ENCODE data around the gene REX1BD.
"Not testable (repeated sequence)": the region's sequence is repeated elsewhere in the genome, so short reads cannot be mapped to it uniquely, and the experiment has no call there.

The REX1BD gene

DNA sequence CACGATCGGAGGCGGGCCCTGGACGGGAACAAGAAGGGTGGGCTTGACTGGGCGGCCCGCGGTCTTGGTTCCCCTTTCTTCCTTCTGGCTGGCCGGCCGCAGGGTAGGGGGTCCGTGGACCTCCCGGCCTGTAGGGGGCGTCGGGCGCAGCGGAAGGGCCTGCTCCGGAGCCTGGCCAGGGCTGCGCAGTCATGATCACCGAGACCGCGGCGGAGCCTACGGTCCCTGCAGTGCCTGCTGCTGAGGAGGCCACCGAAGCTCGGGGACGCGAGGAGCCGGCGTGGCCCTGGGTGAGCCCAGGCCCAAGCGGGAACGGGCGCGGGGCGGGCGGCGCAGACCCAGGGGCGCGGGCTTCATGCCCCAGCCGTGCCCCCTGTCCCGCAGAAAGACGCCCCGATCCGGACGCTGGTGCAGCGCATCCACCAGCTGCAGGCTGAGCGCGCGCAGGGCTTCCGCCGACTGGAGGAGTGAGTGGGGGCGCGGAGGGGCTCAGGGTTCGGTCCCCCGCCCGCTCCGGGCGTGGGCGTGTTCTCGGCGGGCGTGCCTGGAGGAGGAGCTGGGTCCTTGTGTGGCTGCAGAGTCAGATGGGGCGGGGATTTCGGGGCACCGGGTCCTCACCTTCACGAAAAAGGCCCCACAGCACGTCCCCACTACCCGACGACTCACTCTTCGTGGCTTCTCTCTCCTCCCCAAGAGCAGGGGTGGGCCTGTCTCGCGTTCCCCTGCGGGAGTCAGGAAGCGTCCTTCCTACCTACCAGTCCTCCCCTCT is at the start of gene REX1BD:
TSS of gene REX1BD (plus strand) at position 188 of the 769 bp plus-strand sequence. CDS start at position 192, 4 bp downstream.
- no peak for DNase-seq

DNA sequence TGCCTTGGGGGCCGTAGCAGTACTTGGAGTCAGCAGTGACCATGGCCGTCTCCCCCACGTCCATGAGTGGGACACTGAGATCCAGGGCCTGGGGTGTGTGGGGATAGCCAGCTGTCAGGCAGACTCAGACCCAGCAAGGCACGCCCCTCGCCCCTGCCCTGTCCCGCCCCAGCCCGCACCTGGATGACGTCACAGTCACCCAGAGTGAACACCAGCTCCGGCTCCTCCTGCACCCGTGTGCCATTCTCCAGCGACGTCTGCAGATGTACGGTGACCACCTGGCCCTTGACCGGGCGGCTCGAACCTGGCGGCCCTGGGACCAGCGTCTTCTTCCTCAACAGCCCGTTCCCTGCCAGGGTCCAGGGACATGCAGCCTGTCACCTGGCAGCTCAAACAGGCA is 49.2 kb upstream of the REX1BD start:
- no peak for DNase-seq

DNA sequence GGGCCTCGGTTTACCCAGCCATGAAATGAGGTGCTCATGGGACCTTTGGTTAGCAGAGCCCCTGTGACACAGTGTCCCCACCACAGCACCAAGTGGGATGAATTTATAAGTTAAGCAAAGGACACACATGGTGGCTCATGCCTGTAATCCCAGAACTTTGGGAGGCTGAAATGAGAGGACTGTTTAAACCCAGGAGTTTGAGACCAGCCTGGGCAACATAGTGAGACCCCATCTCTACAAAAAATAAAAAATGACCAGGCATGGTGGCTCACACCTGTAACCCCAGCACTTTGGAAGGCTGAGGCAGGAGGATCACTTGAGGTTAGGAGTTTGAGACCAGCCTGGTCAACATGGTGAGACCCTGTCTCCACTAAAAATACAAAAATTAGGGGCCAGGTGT is 48.4 kb upstream of the REX1BD start:
- DNase-seq: not testable (repeated sequence)

DNA sequence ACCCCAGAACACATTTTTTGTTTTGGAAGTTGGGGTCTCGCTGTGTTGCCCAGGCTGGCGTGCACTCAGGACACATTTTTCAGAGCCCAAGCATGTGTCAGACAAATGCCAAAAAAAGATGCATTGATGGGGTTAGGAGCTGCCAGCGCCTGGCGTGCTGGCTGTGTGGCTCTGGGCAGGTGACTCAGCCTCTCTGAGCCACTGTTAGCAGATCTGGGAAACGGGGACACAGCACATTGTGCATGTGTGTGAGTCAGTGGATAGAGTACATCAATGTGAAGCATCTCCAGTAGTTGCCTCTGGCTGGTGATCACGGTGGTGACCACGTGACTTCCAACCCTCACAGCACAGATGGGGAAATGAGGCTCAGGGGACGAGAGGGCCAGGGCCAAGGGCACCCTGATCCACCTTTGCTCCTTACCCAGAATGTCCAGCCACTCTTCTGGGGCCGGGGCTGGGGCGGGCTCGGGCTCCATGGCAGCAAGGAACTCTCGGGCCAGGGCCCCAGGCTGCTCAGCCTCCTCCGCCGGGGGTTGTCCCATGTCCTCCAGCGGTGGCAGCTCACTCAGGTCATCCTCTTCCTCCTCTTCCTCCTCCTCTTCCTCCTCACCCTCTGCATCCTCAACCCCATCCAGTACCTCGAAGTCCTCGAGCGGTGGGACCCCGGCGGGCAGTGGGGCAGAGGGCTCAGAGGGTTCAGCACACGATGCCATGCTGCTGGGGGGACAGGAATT is 47.2 kb upstream of the REX1BD start:
- no peak for DNase-seq

DNA sequence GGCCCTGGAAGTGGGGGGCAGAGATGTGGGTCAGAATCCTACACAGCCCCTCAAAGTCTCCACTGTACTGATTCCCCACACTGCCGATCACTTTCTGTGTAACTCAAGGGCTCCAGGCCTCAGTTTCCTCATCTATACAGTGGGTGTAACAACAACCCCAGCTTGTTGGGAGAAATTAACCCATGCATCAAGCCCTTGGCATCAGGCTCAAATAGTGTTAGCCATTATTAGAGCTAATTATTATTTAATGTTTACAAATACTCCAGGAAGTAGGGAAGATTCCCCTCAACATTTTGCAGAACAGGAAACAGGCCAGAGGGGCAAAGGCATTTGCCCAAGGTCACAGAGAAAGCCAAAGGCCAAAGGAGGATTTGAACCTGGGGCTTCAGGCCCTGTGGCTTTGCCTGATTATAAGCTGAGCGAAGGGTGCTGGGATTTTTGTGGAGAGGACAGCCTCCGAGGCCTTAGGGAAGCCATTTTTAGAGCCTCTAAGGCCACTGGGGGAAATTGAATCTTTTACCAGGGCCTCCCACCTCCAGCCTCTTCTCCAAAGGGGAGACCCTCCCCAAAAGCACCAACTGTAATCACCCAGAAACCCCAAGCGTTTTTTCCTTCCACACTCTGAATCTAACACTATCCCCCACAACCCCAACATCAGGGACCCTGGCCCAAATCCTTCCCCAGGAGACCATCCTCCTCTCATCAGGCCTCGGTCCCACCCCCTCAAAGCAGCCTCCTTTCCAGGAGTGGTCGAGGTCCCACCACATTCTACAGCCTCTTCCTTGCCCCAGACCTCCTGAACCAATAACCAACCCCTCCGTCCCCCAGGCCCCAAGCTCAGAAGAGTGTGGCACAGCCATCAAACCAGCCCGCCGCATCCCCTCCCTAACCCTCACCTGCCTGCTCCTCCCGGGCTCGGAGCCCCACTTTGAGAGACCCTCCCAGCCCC is 46.3 kb upstream of the REX1BD start:
- no peak for DNase-seq

DNA sequence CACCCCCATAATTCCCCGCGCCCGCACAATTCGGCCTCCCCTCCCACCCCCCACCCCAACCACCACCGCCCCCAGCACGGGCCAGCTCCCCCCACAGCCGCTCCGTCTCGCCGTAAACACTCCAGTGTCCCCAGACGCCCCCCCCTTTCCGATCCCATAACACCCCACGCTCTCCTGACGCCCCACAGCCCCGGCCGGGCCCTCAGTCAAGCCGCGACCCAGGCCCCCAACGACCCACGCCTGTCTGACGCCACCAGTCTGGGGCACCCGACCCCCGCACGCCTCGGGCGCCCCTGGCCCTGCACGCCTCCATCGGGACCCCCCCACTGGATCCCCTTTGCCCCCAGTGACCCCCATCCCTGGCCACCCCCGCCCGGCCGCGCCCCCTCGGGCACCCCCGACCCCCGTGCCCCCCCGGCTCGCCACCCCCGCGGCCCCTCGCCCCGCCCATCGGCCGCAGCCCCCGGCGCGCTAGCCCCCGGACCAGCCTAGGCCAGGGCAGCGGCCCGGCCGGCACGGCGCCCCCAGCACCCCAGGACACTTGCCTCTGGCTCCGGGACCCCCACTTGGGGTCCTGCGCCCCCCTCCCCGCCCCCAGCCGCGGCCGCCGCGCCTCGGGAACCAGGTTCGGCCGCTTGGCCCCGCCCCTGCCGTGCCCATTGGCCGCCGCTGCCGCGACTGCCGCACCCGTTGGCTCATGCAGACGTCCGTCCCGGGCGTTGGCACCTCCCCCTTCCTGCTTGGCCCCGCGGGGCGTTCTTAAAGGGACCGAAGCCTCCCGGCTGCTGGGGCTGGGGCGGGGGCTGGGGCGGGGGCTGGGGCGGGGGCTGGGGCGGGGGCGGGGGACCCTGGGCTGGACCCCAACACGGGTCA is 45.4 kb upstream of the REX1BD start, which contains the start of gene FKBP8:
TSS of gene FKBP8 (minus strand) at position 633 of the 873 bp plus-strand sequence. CDS start 1,603 bp downstream, outside the sequence.
- DNase-seq: peak; percentile 43

DNA sequence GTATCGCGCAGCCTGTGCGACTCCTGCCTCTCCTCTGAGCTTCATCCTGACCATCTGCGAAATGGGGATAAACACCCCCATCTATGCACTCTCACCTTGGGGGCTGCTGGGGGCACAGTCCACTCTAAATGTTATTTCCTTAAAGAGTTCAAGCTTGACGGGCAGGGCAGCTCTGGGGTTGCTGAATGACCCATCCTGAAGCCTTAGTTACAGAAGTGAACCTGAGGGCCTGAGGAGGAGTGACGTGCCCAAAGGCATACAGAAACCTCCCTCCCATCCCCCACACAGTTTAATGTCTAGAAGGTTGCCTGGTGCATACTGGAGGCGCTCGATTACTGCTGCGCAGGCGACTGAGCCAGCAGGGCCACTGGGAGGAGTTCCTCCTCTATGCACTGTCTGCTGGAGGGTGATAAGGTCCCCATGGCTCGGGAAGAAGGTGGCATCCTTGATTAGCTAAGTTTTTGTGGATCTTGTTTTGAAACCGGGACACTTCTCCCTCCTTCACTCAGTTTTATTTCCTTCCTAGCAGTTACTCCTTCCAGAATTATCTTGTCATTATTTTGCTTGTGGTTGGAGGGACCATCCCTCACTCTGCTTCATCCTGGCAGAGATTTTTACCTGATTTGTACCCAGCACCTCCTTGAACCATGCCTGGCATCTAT is 44.7 kb upstream of the REX1BD start:
- no peak for DNase-seq

DNA sequence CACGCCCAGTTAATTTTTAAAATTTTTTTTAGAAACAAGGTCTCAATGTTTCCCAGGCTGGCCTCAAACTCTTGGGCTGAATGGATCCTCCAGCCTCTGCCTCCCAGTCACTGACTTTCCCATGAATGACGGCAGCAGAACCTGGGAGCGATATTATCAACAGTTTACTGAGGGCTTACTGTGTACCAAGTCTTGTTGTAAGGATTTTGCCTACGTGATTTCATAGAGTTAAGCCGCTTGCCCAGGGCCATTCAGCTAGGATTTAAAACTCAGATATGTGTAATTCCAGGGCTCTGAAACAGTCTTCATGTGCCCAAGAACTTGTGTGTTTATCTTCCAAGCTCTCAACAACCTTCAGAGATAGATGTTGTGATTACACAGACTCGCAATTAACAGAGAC is 37.0 kb upstream of the REX1BD start:
- DNase-seq: no peak

DNA sequence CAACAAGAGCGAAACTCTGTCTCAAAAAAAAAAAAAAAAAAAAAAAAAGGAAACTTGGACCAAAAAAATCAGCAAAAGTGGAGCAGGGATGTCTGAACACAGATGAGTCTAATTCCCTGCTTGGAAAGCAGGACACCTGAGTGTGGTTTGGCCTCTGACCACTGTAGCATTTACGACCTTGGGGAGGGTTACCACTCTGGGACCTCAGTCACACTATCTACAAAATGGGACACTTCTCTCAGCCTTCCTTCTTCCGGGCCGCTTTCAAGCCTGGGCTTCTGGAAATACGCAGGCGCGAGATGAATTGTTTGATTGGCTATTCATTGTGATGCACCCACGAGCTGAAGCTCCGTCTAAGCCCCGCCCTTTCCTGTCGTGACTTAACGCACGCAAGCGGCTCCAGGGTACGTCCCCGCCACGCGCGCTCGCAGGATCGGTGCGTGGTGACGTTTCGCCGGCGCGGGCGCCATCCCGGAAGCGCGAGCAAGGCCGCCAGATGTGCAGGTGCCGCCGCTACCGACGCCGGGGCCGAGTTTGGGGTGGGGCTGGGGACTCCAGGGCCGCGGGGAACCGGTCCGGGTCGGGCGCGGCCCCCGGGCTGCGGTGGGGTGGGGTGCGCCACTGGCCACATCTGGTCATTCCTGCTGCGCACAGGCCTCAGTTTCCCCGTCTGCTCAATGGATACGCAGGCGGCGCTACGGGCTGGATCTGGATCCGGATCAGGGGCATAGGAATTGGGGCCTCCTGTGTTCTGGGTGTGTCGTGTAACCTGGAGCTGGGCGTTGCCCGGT is 31.0 kb upstream of the REX1BD start, which contains the start of gene KXD1:
TSS of gene KXD1 (plus strand) at position 460 of the 791 bp plus-strand sequence. CDS start 4,187 bp downstream, outside the sequence.
- DNase-seq: peak; percentile 88

DNA sequence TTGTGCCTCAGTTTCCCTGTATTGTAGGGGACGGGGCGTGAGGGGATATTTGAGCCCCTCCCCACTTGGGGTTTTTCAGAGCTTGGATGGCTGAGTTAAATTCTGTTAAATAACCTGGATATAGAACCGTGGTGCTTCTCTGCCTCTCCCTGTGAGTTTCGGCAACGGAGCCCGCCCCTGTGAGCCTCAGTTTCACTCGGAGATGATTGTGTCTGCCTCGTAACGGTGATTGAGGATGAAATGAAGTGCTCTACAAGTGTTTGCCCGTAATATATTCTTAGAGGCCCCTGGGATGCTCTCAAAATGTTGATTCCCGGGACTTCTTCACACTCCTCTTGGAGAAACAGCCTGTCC is 30.4 kb upstream of the REX1BD start:
- DNase-seq: no peak

DNA sequence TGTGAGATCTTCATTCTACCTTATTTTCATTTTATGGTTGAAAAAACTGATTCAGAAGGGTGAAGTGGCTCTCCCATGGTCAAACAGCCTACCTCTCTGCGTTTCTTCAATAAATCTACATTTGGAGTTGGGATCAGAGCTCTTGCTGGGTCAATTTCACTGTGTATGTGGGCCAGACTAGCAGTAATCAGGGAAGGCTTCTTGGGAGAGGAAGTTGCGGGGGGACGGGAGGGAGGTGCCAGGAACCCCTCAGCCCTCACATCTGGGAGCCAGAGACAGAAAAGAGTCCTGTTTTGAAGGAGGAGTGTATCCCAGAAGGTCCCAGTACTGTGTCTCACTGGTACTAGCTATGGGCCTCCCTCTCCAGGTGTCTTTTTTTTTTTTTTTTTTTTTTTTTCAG is 30.0 kb upstream of the REX1BD start:
- no peak for DNase-seq

DNA sequence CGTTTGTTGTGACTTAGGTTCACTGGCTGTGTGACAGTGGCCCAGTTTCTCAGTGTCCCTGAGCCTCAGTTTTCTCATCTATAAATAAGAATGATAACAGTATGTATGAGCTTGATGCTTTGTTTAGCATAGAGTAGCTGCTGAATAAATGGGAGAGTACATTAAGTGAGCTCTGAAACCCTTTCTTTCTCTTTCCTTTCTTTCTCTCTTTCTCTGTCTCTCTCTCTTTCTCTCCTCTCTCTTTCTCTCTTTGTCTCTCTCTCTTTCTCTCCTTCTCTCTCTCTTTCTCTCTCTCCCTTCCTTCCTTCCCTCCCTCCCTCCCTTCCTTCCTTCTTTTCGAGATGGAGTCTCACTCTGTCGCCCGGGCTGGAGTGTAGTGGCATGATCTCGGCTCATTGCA is 28.9 kb upstream of the REX1BD start:
- DNase-seq: no peak

DNA sequence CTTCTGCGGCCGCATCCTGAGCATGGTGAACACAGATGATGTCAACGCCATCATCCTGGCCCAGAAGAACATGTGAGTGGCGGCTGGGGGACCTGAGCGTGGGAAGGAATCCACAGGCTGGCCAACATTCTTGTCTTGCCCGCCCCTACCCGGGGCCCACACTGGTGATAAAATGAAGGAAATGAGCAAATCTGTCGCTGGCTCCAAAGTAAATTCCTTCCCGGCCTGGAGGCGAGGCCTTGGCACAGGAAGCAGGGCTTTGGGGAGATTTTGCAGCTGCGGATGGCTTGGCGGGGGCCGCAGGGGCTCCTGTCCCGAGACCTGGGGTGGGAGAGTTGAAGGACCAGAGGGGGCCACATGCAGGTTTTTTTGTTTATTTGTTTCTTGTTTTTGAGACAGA is 26.5 kb upstream of the REX1BD start:
- no peak for DNase-seq

DNA sequence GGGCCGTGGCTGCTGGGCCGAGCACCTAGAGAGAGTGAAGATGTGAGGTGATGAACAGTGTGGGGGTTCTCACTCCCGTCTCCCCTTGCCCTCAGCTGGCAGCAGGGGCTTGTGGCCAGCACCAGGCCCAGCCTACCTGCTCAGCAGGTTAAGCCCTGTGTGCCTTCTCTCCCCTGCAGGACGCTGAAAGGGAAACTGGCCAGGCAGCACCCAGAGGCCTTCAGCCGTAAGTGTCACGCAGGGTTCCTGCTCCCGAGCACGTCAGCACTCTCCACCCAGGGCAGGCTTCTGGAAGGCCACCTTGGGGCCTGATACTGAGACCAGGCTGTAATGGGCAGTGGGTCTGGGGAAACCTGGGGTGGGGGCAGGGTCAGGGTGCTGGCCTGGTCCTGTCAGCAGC is 21.6 kb upstream of the REX1BD start:
- DNase-seq: no peak

DNA sequence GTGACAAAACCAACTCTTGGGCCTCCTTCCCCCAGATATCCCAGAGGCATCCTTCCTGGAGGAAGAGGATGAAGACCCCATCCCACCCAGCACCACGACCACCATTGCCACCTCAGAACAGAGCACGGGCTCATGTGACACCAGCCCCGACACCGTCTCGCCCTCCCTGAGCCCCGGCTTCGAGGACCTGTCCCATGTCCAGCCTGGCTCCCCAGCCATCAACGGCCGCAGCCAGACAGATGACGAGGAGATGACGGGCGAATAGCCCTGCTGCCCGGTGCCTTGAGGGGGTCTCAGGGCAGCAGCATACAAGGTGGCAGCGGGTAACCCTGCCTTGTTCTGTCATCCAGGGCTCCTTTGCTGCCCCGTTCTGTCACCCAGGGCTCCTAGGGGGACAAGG is 20.2 kb upstream of the REX1BD start:
- DNase-seq: no peak

DNA sequence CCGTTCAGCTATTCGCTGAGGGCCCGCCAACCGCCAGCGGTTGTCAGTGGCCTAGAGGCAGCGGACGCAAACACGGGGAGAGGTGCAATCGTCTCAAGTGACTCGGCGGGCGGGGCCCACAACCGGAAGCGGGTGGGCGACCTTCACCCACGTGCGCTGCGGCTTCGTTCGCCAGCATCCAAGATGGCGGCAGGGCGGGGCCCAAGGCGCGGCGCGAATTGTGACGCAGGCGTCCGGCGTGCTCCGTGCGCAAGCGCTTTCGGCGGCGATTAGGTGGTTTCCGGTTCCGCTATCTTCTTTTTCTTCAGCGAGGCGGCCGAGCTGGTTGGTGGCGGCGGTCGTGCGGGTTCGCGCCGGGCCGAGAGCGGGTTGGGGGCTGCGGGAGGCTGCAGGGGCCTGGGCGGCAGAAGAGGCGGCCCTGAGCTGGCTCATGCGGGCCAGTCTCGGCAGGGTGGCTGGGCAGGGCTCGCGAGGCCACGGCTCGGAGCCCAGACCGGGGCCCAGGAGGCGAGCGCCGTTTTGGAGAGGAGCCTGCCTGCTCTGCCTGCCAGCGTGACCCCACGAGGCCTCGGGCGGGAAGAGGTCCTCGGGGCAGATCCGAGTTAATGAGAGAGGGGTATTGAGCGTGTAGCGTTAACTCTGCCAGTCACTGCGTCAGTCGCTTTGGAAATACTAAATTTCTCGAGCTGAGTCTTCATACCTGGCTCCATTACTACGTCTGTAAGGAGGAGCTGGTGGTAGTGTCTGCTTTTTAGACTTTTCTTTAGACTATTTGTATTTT is 16.8 kb upstream of the REX1BD start, which contains the start of gene UBA52:
TSS of gene UBA52 (plus strand) at position 294 of the 781 bp plus-strand sequence. CDS start 1,444 bp downstream, outside the sequence.
- DNase-seq: peak; percentile 88

DNA sequence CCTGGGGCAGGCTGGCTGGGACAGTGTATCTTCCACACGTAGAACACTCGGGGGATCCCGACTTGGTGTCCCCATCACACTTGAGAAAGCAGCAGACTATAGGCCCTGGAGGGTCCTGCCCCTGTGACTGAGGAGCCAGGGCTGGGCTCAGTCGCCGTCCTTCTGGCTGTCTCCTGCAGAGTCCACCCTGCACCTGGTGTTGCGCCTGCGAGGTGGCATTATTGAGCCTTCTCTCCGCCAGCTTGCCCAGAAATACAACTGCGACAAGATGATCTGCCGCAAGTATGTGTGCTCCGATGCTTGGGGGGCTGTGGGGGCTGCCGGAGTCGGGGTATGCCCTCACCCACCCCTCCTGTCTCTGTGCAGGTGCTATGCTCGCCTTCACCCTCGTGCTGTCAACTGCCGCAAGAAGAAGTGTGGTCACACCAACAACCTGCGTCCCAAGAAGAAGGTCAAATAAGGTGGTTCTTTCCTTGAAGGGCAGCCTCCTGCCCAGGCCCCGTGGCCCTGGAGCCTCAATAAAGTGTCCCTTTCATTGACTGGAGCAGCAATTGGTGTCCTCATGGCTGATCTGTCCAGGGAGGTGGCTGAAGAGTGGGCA is 13.8 kb upstream of the REX1BD start:
- DNase-seq: no peak

DNA sequence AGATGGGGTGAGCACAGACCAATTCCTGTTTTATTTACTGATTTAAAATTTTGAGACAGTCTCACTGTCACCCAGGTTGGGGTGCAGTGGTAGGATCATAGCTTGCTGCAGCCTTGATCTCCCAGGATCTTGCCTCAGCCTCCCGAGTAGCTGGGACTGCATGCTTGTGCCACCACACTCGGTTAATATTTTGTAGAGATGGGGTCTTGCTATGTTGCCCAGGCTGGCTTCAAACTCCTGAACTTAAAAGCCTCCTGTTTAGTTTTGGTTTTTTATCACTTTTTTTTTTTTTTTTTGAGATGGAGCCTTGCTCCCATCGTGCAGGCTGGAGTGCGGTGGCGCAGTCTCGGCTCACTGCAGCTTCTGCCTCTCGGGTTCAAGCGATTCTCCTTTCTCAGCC is 12.2 kb upstream of the REX1BD start:
- DNase-seq: no peak

DNA sequence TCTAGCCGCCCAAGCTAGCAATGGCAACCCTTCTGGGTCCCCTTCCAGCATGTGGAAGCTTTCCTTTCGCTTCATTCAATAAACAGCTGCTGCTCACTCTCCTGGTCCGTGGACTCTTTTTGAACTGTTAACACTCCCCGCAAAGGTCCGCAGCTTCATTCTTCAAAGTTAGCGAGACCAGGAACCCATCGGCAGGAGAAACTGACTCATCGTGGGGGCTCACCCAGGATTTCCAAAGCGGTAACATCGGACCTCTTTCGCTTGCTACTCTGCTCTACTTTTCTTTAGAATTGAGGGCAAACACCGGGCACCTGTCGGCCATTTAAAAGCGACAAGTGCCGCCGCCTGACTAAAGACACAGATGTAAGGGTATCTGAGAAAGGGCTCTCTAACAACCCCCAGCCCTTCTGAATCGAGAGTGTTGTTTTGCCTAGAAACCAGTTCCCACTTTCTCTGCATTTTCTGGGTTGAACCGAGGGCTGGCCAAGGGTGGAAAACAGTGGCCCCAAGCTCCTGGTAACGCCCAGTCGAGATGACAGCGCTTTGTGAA is 11.2 kb upstream of the REX1BD start:
- no peak for DNase-seq
